CD4-positive, alpha-beta memory T cell (primary cell): ENCODE data around the gene WFDC9. TPM values are rescaled to one million over a fixed set of nuclear protein-coding genes. Genes with fewer than 3 reads are reported as not detected.

Experiments
- CTCF ChIA-PET: fragments of 350-600 bp; sonication (Branson Sonifier 250); formaldehyde crosslinking; loops from one replicate; lab custom pipeline; 2021; ENCODE audit warnings: inconsistent platforms; ENCODE audit not compliant: partially characterized antibody; lab: Charles Lee
- POLR2A ChIA-PET: fragments of 350-600 bp; sonication (Branson Sonifier 250); formaldehyde crosslinking; loops from one replicate; lab custom pipeline; 2021; ENCODE audit not compliant: partially characterized antibody; lab: Charles Lee
- DNase-seq, 5 donors: peaks; one replicate each; pipeline versions ENCODE4 v3.0.0 to v3.0.0-alpha.2; 2020 to 2022; ENCODE audit warnings: mixed read lengths in 1 of 5
- H3K27ac ChIP-seq: one replicate; pipeline ENCODE4 v1.7.0; 2013; ENCODE audit warnings: low read depth, low read length
- H3K27me3 ChIP-seq: 2 replicates; pipeline ENCODE4 v1.7.0; 2013; ENCODE audit warnings: mild to moderate bottlenecking, low read length, moderate library complexity; ENCODE audit not compliant: insufficient read depth
- H3K36me3 ChIP-seq: 2 replicates; pipeline ENCODE4 v1.7.0; 2013; ENCODE audit warnings: mild to moderate bottlenecking, low read length, moderate library complexity; ENCODE audit not compliant: insufficient read depth
- H3K4me1 ChIP-seq: 2 replicates; pipeline ENCODE4 v1.7.0; 2013; ENCODE audit warnings: mild to moderate bottlenecking, low read length, moderate library complexity; ENCODE audit not compliant: insufficient read depth
- H3K4me3 ChIP-seq, 2 donors: one replicate each; pipeline ENCODE4 v1.7.0; 2013; ENCODE audit warnings: low read length in 2 of 2, mild to moderate bottlenecking in 1 of 2
- H3K9me3 ChIP-seq, 2 donors: one replicate each; pipeline ENCODE4 v1.7.0; 2013; ENCODE audit warnings: low read length in 2 of 2, control low read depth in 1 of 2; ENCODE audit not compliant: control insufficient read depth in 1 of 2
- H3K27ac Mint-ChIP-seq, 7 donors: one replicate each; pipeline ENCODE4 v1.8.0; 2020 to 2021; ENCODE audit warnings: mixed read lengths in 7 of 7, mild to moderate bottlenecking in 6 of 7, inconsistent platforms in 3 of 7, moderate library complexity in 3 of 7
- H3K27me3 Mint-ChIP-seq, 2 donors: one replicate each; pipeline ENCODE4 v1.8.0; 2020 to 2021; ENCODE audit warnings: mixed read lengths in 2 of 2
- H3K36me3 Mint-ChIP-seq, 2 donors: one replicate each; pipeline ENCODE4 v1.8.0; 2020 to 2021; ENCODE audit warnings: mixed read lengths in 2 of 2, inconsistent platforms in 1 of 2, mild to moderate bottlenecking in 1 of 2
- H3K4me1 Mint-ChIP-seq, 4 donors: one replicate each; pipeline ENCODE4 v1.8.0; 2020 to 2021; ENCODE audit warnings: mixed read lengths in 4 of 4, mild to moderate bottlenecking in 1 of 4
- H3K4me3 Mint-ChIP-seq, 8 donors: one replicate each; pipeline ENCODE4 v1.8.0; 2020 to 2021; ENCODE audit warnings: mixed read lengths in 8 of 8, mild to moderate bottlenecking in 7 of 8, moderate library complexity in 6 of 8, inconsistent platforms in 3 of 8
- H3K9me3 Mint-ChIP-seq, 8 donors: one replicate each; pipeline ENCODE4 v1.8.0; 2020 to 2021; ENCODE audit warnings: mixed read lengths in 8 of 8, mild to moderate bottlenecking in 5 of 8, inconsistent platforms in 3 of 8, moderate library complexity in 1 of 8
- intact Hi-C: fragments of 100-400 bp; cut with micrococcal nuclease; formaldehyde crosslinking; loops from one replicate; pipeline ENCODE4 v1.15.1; 2023
- polyA plus RNA-seq, 2 donors: library from polyadenylated mRNA; unstranded; fragments of 300-500 nt; fragmentation: Illumina TruSeq; gene quantifications; one replicate each; pipeline ENCODE4 v1.2.3, GENCODE V29; 2021
- total RNA-seq, 2 experiments: library from RNA; stranded (reverse); gene quantifications; one replicate each; pipeline ENCODE4 v1.2.3, GENCODE V29; 2021

Gene WFDC9
- total and polyA plus RNA-seq, 4 experiments from 2014 or later = not detected

GRCh38 chr20:45629496-45630100 is 1.5 kb downstream of the WFDC9 start, which contains the start of gene WFDC10A:
Gene WFDC10A, plus strand, starts transcription at chr20:45629739. Its CDS starts 75 bp downstream, at chr20:45629814.
- Histone ChIP-seq H3K27me3 (no peaks in the 10 kb centered on the region), H3K9me3 (no peaks in the 10 kb centered on the region), H3K4me3 (no peak within 1 kb of the TSS), H3K4me1 (no peaks in the 10 kb centered on the region), H3K27ac (no peak within 1 kb of the TSS), H3K36me3 (no peaks in the 10 kb centered on the region)
- no peaks in the 10 kb centered on the region for H3K36me3 Mint-ChIP-seq
- H3K9me3 Mint-ChIP-seq = peaks cover 0 to 8% (median 4%) of the 10 kb centered on the region in 8 donors
- H3K4me1 Mint-ChIP-seq = peaks cover 0 to 3% (median 2%) of the 10 kb centered on the region in 4 donors
- ChIA-PET POLR2A (no interaction called here), CTCF (interaction anchor here (1.0 to 2.1 kb wide), 6 partner anchors 9 to 141 kb away, joined by 3 to 7 read pairs (median 3); no protein-coding TSS in a partner anchor)
- H3K27me3 Mint-ChIP-seq = peaks cover 18 to 38% of the 10 kb centered on the region in 2 donors
- intact Hi-C loops = no loop called here
- H3K27ac Mint-ChIP-seq = no peak within 1 kb of the TSS
- no peak within 1 kb of the TSS for H3K4me3 Mint-ChIP-seq
- DNase-seq = peak in 3 of 5 donors; percentile 2 to 14 (median 6)

GRCh38 chr20:45626540-45626939 is 4.5 kb downstream of the WFDC9 start:
- intact Hi-C loops = no loop called here
- Mint-ChIP-seq H3K9me3 (peaks cover 0 to 8% (median 5%) of the 10 kb centered on the region in 8 donors), H3K4me1 (peaks cover 0 to 3% (median 2%) of the 10 kb centered on the region in 4 donors), H3K27me3 (peaks cover 16 to 38% of the 10 kb centered on the region in 2 donors), H3K36me3 (no peaks in the 10 kb centered on the region), H3K27ac (no peak overlapping the region), H3K4me3 (no peak overlapping the region)
- CTCF ChIA-PET = no interaction called here
- no peaks in the 10 kb centered on the region for H3K36me3 ChIP-seq
- H3K4me1 ChIP-seq = no peaks in the 10 kb centered on the region
- no peak overlapping the region for H3K27ac ChIP-seq
- H3K27me3 ChIP-seq = no peaks in the 10 kb centered on the region
- H3K9me3 ChIP-seq = no peaks in the 10 kb centered on the region
- POLR2A ChIA-PET = no interaction called here
- no peak for DNase-seq
- H3K4me3 ChIP-seq = no peak overlapping the region

GRCh38 chr20:45621593-45621992 is 9.5 kb downstream of the WFDC9 start:
- intact Hi-C loops = no loop called here
- Histone ChIP-seq H3K27ac (no peak overlapping the region), H3K36me3 (no peaks in the 10 kb centered on the region), H3K27me3 (no peaks in the 10 kb centered on the region), H3K4me1 (no peaks in the 10 kb centered on the region), H3K9me3 (no peaks in the 10 kb centered on the region), H3K4me3 (no peak overlapping the region)
- Mint-ChIP-seq H3K36me3 (no peaks in the 10 kb centered on the region), H3K9me3 (peaks cover 0 to 12% (median 6%) of the 10 kb centered on the region in 8 donors), H3K4me1 (no peaks in the 10 kb centered on the region), H3K4me3 (no peak overlapping the region), H3K27me3 (peaks cover 8 to 10% of the 10 kb centered on the region in 2 donors), H3K27ac (no peak overlapping the region)
- DNase-seq = no peak
- CTCF ChIA-PET = no interaction called here
- POLR2A ChIA-PET = no interaction called here

GRCh38 chr20:45617591-45617990 is 13.5 kb downstream of the WFDC9 start:
- Histone ChIP-seq H3K9me3 (no peaks in the 10 kb centered on the region), H3K27ac (no peak overlapping the region), H3K27me3 (no peaks in the 10 kb centered on the region), H3K36me3 (no peaks in the 10 kb centered on the region), H3K4me1 (no peaks in the 10 kb centered on the region), H3K4me3 (no peak overlapping the region)
- no peak for DNase-seq
- H3K36me3 Mint-ChIP-seq = no peaks in the 10 kb centered on the region
- H3K27ac Mint-ChIP-seq = no peak overlapping the region
- intact Hi-C loops = no loop called here
- H3K4me3 Mint-ChIP-seq = no peak overlapping the region
- no peaks in the 10 kb centered on the region for H3K4me1 Mint-ChIP-seq
- peaks cover 0 to 3% of the 10 kb centered on the region in 2 donors for H3K27me3 Mint-ChIP-seq
- CTCF ChIA-PET = interaction anchor here (1.7 kb wide), 1 partner anchor 12 kb away, joined by 7 read pairs; the partner anchor contains the start of gene WFDC10A
- POLR2A ChIA-PET = no interaction called here
- peaks cover 0 to 4% (median 2%) of the 10 kb centered on the region in 8 donors for H3K9me3 Mint-ChIP-seq

GRCh38 chr20:45612314-45612713 is 18.8 kb downstream of the WFDC9 start:
- Mint-ChIP-seq H3K9me3 (peaks cover 0 to 12% (median 6%) of the 10 kb centered on the region in 8 donors), H3K27me3 (peaks cover 7 to 11% of the 10 kb centered on the region in 2 donors), H3K4me3 (no peak overlapping the region), H3K36me3 (peaks cover 0 to 12% of the 10 kb centered on the region in 2 donors), H3K27ac (no peak overlapping the region), H3K4me1 (peaks cover 0 to 10% (median under 1%) of the 10 kb centered on the region in 4 donors)
- DNase-seq = no peak
- intact Hi-C loops = no loop called here
- Histone ChIP-seq H3K36me3 (no peaks in the 10 kb centered on the region), H3K4me3 (no peak overlapping the region), H3K4me1 (no peaks in the 10 kb centered on the region), H3K27ac (no peak overlapping the region), H3K27me3 (no peaks in the 10 kb centered on the region), H3K9me3 (no peaks in the 10 kb centered on the region)
- CTCF ChIA-PET = interaction anchor here (0.8 kb wide), 1 partner anchor 250 kb away, joined by 3 read pairs; the partner anchor contains the start of gene SYS1
- POLR2A ChIA-PET = no interaction called here

- H3K9me3 Mint-ChIP-seq = peaks cover 0 to 19% (median 11%) of the 10 kb centered on the region in 8 donors
- H3K4me3 ChIP-seq = no peak overlapping the region
- no peak for DNase-seq
- CTCF ChIA-PET = no interaction called here
- H3K4me3 Mint-ChIP-seq = no peak overlapping the region
- peaks cover 7 to 11% of the 10 kb centered on the region in 2 donors for H3K27me3 Mint-ChIP-seq
- H3K27me3 ChIP-seq = no peaks in the 10 kb centered on the region
- H3K4me1 Mint-ChIP-seq = peaks cover 0 to 10% (median under 1%) of the 10 kb centered on the region in 4 donors
- H3K27ac ChIP-seq = no peak overlapping the region
- H3K27ac Mint-ChIP-seq = no peak overlapping the region
- H3K36me3 Mint-ChIP-seq = peaks cover 0 to 13% of the 10 kb centered on the region in 2 donors
- POLR2A ChIA-PET = no interaction called here
- intact Hi-C loops = no loop called here
- no peaks in the 10 kb centered on the region for H3K36me3 ChIP-seq
- peaks cover 0 to 6% of the 10 kb centered on the region in 2 donors for H3K9me3 ChIP-seq
- H3K4me1 ChIP-seq = no peaks in the 10 kb centered on the region
These were observed 20.0 kb downstream of the WFDC9 start for GRCh38 chr20:45611054-45611453.

- intact Hi-C loops = no loop called here
- Mint-ChIP-seq H3K27ac (no peak overlapping the region), H3K4me3 (no peak overlapping the region), H3K9me3 (peaks cover 0 to 36% (median 22%) of the 10 kb centered on the region in 8 donors), H3K4me1 (peaks cover 0 to 10% (median under 1%) of the 10 kb centered on the region in 4 donors), H3K27me3 (peaks cover 12 to 13% of the 10 kb centered on the region in 2 donors), H3K36me3 (peaks cover 0 to 13% of the 10 kb centered on the region in 2 donors)
- no peak for DNase-seq
- Histone ChIP-seq H3K27me3 (no peaks in the 10 kb centered on the region), H3K4me3 (no peak overlapping the region), H3K9me3 (peaks cover 0 to 6% of the 10 kb centered on the region in 2 donors), H3K36me3 (no peaks in the 10 kb centered on the region), H3K4me1 (no peaks in the 10 kb centered on the region), H3K27ac (no peak overlapping the region)
- CTCF ChIA-PET = no interaction called here
- POLR2A ChIA-PET = no interaction called here
These were observed 23.3 kb downstream of the WFDC9 start for GRCh38 chr20:45607810-45608209.
